Measurements from ENCODE around the gene ZG16B. TPM values are rescaled to one million over a fixed set of nuclear protein-coding genes. Genes with fewer than 3 reads are reported as not detected.

The ZG16B gene
- total and polyA plus RNA-seq, 7 donors = 0.62 TPM; not detected in 6

GRCh38 chr16:2814551-2815298, 15.4 kb upstream of the ZG16B start:
- Histone ChIP-seq H3K4me3 (no peak overlapping the region), H3K4me1 (peaks cover 6% of the 10 kb centered on the region), H3K27ac (no peak overlapping the region), H3K9me3 (no peaks in the 10 kb centered on the region), H3K36me3 (ENCODE audit: insufficient read depth in 1 of 2, low read depth in 1 of 2) (no peaks in the 10 kb centered on the region), H3K27me3 (ENCODE audit: insufficient read depth in 3 of 3, low read length in 2 of 3) (peaks cover 0 to 12% (median 0%) of the 10 kb centered on the region in 3 donors)
- WGBS, 3 donors = 66 to 77% (median 71%) methylated on average over 19 to 20 of the region's 20 CpGs
- intact Hi-C loops (cut with DNase I) = no loop called here
- no peak for TF ChIP-seq CTCF (IDR thresholded peaks at IDR 0.05)
- no peak for DNase-seq
- ATAC-seq = no peak

- Histone ChIP-seq H3K36me3 (ENCODE audit: insufficient read depth in 1 of 2, low read depth in 1 of 2) (no peaks in the 10 kb centered on the region), H3K4me1 (peaks cover 6% of the 10 kb centered on the region), H3K9me3 (no peaks in the 10 kb centered on the region), H3K4me3 (no peak overlapping the region), H3K27me3 (ENCODE audit: insufficient read depth in 3 of 3, low read length in 2 of 3) (peaks cover 0 to 12% (median 2%) of the 10 kb centered on the region in 3 donors), H3K27ac (no peak overlapping the region)
- DNase-seq = no peak
- no peak for ATAC-seq
- intact Hi-C loops (cut with DNase I) = no loop called here
- TF ChIP-seq CTCF (IDR thresholded peaks at IDR 0.05) = no peak
- WGBS, 3 donors = 62 to 70% (median 64%) methylated on average over 10 of the region's 10 CpGs
Measured at GRCh38 chr16:2815299-2815771, 14.8 kb upstream of the ZG16B start.

GRCh38 chr16:2816751-2817339, 13.3 kb upstream of the ZG16B start, which contains the start of gene PRSS21:
Gene PRSS21 (plus strand): TSS chr16:2817237. CDS start chr16:2817269, 32 bp downstream.
- 62 to 69% (median 67%) methylated on average over 18 to 28 of the region's 28 CpGs for WGBS, 3 donors
- no peaks in the 10 kb centered on the region for H3K36me3 ChIP-seq (ENCODE audit: insufficient read depth in 1 of 2, low read depth in 1 of 2)
- no peak within 1 kb of the TSS for H3K27ac ChIP-seq
- intact Hi-C loops (cut with DNase I) = no loop called here
- peaks cover 0 to 12% (median 2%) of the 10 kb centered on the region in 3 donors for H3K27me3 ChIP-seq (ENCODE audit: insufficient read depth in 3 of 3, low read length in 2 of 3)
- peaks cover 4% of the 10 kb centered on the region for H3K4me1 ChIP-seq
- TF ChIP-seq CTCF (IDR thresholded peaks at IDR 0.05) = no peak
- H3K4me3 ChIP-seq = no peak within 1 kb of the TSS
- DNase-seq (no peak), ATAC-seq (no peak)
- H3K9me3 ChIP-seq = no peaks in the 10 kb centered on the region

- no peaks in the 10 kb centered on the region for H3K4me1 ChIP-seq
- 66 to 75% (median 70%) methylated on average over 52 to 68 of the region's 68 CpGs for WGBS, 3 donors
- H3K4me3 ChIP-seq = no peak overlapping the region
- no peaks in the 10 kb centered on the region for H3K9me3 ChIP-seq
- intact Hi-C loops (cut with DNase I) = no loop called here
- ATAC-seq (no peak), DNase-seq (no peak)
- no peaks in the 10 kb centered on the region for H3K36me3 ChIP-seq (ENCODE audit: insufficient read depth in 1 of 2, low read depth in 1 of 2)
- TF ChIP-seq CTCF (IDR thresholded peaks at IDR 0.05) = no peak
- H3K27ac ChIP-seq = no peak overlapping the region
- peaks cover 0 to 12% (median 2%) of the 10 kb centered on the region in 3 donors for H3K27me3 ChIP-seq (ENCODE audit: insufficient read depth in 3 of 3, low read length in 2 of 3)
Measured at GRCh38 chr16:2817340-2818271, 12.5 kb upstream of the ZG16B start.
